HG03378 (cell line): ENCODE measurements around the gene PHF12.

Experiments used
- ATAC-seq: cut with Tn5 transposase; IDR thresholded peaks from one replicate; pipeline ENCODE4 v1.9.1; 2021; ENCODE audit warnings: mild to moderate bottlenecking, moderate library complexity; ENCODE audit not compliant: unreplicated experiment

The PHF12 gene

DNA sequence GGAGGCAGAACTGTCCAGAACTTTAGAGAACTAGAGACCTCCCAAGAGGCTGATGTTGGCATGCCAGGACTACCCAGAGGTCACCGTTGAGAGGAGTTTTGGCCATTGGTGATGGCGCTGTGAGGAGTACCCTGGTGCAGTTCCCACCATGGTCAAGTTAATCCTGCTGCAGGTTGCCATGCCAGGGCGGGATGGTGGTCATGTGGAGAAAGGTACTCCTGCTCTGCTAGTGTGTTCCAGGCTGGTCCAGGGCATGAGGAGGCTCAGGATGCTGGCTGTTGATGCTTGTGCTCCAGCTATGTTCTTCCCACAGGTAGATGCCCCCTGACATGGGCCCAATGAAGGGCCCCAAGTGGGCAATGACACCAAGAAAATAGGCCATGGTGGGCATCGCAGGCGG, 4.1 kb upstream of the PHF12 start:
- no peak for ATAC-seq

DNA sequence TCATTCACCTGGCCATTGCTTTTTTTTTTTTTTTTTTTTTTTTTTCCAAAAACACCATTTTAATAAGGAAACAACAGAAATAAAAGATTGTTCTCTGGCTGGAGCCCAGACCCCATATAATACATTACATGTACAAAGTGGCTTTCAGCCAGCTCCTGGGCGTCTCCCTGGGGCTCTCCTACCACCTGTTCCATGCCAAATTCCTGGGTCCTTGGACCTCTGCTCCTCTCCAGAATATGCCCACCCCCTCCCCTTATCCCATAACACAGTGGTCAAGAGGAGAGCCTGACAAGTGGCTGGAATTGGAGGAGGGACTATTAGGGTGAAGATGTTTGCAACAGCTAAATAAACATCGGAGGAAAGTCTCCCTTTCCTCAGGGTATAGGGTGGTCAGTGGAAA, 3.6 kb upstream of the PHF12 start:
- ATAC-seq: no peak

DNA sequence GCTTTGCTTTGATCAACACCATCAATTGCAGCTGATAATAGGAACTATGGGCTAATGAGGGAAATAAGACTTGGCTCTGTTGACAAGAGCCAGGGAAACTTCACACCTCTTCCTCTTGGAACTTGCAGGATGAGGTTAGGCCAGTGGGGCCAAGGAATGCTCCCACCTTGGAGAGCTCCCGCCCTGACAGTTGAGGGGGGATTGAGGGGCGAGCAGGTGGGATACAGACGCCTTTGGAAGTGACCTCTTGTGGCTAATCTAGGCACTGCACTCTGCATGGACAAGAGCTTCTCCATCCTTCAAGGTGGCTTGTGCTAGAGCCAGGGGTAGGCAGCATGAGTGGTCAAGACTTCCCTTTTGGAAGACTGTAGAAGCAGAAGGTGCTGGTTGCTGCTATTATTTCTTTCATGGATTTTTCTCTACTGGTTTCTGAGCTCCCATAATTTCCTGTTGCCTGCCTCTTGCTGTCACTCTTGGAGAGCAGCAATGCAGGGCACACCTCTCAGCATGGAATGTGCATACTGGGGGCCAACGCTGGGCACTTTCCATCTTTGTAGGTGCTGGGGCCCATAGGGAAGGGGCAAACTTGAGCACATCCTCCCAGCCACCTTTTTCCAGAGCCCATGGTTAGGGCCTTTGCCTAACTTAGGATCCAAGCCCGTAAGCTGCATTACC, 2.3 kb upstream of the PHF12 start:
- no peak for ATAC-seq

DNA sequence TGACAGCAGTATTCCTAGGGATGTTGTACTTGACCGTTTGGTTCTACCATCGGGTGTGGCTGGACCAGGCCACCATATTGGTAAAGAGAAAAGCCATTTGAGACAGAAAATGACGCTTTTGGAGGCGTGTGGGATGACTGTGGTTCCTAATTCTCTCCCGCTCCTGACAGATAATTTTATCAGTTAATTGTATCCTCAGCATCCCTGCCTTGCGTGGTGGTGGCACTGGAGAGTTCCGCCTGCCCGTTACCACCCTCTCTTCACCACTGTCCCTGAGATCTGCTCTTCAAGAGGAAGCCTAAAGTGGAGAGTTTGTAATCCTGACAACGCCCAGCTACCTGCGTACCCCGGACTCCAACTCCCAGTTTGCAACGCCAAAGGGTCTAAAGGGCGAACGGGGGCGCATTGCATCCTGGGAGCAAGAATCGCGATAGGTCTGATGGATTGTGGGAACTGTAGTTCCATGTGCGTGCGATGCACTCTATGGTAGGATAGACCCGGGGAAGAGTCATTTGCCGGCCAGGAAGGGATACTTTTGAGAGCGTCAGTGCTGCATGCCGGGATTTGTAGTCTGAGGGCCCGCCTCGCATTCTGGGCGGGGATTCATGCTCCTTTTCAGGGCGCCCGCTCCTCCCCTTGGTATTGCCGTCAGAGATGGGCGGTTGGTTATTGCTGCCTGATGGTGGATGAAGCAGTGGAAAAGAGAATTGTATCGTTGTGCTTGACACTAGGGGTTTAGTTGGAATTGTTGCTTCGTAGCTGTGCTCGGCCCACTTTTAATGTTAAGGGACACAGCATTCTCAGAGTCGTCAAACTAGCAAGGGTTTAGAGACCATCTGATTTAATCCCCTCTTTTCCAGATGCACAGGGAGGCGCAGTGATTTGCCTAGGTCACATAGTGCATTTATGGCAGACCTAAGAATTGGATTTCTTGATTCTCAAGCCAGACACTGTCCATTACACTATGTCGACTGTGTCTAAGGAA, 965 bp upstream of the PHF12 start:
- peak; percentile 68 for ATAC-seq

DNA sequence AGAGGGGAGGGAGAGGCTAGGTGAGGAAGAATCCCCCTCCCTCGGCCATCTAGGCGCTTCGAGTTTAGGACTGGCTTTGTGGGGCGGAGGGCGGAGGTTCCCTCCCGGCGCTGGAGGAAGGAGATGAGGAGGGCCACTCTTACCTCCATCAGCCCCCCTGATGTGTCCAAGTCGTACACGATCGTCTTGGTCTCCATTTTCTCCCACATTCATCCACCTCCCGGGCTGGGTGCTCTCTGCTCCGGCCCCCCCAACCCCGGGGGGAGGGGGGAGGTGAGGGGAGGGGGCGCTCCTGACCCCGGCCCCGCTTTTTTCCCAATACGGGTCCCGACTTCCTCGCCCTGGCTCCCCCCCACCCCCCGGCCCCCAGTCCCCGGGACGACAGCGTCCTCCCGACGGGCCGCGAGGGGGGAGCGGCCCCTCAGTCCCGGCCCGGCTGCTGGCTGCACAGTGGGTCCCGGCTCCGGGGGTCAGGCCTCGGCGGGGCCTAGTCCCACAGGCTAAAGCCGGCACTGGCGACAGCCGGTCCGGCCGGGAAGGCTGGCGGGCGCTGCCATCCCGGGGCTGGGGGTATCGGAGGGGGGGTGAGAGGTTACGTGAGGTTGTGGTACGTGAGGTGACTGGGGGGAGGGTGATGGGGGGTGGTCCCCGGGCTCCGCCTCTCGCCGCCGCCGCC, 428 bp downstream of the PHF12 start:
- no peak for ATAC-seq

DNA sequence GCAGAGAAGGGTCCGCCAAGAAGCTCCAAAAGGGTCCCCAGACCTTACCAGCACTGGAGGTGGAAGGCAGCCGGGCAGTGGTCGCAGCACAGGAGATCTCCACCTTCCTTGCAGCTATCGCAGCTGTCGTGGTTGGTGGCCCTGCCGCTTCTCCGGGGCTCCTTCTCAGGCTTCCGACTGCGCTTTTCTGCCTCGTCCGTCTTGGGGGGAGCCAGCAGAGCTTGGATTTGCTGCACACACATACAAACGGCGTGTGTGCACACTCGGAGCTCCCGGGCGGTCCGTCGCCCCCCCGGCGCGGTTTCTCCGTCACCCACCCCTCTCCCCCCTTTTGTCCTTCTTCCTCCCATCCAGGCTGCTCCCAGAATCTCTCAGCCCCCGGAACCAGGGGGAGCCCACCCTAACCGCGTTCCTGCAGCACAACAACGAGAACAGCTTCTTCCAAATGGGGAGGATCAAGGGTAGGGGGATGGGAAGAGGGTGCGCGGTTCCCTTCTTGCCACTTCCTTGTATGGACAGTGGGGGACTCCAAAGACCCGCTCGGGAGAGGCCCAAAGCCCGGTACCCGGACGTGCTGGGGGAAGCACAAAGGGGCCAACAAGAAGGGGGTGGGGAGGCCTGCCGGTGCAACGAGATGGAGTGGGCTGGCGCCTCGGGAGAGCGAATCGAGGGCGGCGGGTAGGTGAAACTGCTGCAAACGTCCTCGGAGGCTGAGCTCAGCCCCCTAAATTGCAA, 1.1 kb downstream of the PHF12 start:
- ATAC-seq: no peak

DNA sequence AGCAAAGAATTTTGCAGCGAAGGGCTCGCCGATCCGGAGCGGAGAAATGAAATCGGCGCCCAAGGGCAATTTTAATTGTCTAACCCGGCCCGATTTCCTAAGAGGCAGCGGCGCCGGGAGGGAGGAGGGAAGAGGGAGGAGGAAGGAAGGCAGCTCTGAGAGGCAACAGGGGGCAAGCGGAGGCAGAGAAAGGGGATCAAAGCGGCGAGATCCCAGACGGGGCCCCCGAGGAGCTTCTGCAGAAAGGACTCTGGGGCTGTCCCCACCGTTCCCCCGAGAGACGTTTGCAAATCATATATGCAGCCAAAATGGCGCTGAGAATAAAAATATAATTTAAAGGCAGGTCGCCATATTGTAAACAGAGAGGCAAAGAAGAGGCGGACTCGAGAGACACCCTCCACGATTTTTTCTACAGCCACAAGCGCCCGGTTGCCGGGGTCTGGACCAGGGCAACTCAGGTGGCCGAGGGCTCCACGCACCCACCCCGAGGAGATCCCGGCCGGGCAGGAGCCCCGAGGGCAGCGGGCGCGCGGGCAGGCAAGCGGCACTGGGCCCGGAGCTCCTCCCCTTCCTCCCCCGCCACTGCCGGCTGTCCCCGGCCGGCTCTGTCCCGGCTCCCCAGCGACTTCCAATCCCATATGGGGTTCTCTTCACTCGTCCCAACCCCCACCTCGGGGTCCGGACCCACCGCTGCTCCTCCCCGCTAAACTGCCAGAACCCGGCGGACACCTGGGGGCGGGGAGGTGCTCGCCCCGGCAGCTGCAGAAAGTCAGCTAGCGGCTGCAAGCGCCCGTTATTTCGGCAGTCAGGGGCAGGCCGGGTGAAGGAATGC, 1.9 kb downstream of the PHF12 start:
- no peak for ATAC-seq

DNA sequence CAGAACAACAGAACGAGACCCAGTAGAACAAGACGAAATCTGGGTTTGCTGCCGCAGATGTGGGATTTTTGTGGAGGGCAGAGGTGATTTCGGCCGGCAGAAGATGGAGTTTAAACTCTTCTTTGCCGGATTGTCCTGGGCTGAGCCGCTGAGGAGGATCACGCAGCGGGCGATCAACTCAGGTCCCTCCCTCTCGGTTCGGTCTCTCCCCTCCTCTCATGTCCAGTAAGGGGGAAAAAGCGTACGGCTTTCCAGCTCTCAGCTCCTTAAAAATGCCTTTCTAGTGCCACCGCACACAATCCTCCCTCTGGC, 2.5 kb downstream of the PHF12 start:
- no peak for ATAC-seq

DNA sequence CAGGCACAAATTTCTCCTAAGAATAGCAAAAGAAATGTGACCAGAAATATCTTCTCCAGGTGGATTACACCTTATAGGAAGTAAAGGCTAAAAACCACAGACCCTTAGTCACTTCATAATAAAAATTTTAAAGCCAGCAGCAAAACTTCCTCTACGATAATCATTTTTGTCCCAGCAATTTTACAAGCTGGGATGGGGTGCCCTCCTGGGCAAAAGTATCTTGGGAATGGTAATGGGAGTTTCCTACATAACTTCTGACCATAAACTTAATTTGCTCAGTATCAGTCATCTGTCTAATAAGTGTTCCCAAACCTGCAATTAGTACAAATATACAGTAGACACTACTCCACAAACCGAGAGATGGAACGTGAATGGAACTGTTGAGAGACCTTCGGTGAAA, 3.0 kb downstream of the PHF12 start:
- ATAC-seq: no peak

DNA sequence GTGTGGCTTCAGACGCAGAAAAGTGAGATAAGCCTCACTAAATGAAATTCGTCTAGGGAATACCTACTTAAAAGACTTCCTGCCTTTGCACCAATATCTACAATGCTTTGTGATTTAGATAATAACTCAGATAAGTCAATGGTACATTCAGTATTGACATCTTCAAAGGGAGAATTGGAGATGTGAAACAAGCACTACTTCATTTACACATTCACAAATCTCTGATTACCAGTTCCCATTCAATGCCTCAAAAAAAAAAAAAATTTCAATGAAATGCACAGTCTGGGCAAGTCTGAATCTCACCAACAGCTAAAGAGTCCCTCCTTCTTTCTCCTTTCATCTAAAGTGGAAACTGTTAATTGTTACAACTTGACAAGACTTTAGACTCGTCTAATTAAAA, 3.7 kb downstream of the PHF12 start:
- no peak for ATAC-seq

DNA sequence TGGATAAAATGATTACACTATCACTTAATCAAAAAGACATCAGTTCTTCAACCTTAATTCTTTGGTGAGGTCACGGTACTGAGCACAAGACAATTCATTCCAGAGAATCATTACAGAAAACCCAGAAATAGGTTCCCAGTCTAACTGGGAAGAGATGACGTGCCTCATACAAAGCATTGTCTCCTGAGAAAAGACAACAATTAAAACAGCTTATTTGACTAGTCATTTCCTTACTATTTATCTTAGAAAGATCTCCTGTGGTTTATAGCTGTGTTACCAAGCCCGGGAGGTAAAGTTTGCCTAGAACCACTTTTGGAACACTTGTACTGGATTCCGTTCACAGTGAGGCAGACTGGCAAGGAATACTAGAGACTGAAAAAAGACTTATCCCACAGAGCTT, 5.1 kb downstream of the PHF12 start:
- ATAC-seq: no peak

DNA sequence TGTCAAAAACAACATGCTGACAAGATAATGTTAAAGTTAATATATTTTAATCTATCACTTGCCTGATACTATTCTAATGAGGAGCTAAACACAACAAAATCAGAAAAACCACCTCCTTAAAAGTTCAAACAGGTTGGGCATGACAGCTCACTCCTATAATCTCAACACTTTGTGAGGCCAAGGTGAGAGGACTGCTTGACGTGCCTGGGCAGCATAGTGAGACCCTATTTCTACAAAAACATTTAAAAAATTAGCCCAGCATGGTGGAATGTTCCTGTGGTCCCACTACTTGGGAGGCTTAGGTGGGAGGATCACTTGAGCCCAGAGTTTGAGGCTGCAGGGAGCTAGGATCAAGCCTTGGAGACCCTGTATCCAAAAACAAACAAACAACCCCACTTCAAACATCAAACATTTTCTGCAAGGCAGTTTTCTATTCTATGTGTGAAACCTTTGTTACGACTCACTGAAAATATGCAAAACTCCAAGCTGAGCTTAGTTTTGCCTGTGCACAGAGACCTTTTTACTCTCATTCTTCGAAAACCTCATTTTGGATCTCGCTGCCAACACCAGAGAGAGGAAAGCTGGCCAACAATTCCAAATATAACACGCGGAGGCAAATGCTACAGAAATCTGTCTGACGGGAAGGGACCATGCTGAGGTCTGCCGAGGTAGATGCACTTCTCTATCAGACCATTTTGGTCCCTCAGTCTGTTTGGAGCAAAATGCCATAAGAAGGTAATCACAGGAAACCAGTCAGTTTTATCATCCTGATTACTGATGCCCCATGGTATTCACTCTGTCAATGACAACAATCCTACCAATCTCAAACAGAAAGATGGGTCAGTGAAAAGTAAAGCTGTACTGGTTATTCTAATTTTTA, 6.2 kb downstream of the PHF12 start:
- ATAC-seq: no peak

DNA sequence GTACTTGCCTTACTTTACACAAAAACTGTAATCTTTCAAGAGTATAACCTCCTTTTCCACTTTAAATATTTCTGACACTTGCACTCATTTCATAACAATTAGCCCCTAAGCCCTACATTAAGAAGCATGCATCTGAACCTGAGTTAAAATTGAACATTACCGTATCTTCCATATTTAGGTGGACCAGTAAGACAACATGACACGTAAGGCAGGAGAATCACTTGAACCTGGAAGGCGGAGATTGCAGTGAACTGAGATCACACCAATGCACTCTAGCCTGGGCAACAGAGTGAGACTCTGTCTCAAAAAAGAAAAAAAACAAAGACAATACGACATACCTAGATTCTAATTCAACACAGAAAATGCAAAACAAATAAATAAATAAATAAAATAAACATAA, 7.0 kb downstream of the PHF12 start:
- ATAC-seq: no peak

DNA sequence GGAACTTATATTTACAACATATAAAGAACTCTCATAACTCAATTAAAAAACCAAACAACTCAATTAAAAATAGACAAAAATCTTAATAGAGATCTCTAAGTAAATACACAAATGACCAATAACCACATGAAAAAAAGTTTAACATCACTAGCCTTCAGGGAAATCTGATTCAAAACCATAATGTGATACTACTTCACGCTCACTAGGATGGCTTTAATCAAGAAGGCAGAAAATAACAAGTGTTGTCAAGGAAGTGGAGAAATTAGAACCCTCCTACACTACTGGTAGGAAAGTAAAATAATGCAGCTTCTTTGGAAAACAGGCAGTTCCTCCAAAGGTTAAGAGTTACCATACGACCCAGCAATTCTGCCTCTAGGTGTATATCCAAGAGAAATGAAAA, 8.4 kb downstream of the PHF12 start:
- ATAC-seq: no peak

DNA sequence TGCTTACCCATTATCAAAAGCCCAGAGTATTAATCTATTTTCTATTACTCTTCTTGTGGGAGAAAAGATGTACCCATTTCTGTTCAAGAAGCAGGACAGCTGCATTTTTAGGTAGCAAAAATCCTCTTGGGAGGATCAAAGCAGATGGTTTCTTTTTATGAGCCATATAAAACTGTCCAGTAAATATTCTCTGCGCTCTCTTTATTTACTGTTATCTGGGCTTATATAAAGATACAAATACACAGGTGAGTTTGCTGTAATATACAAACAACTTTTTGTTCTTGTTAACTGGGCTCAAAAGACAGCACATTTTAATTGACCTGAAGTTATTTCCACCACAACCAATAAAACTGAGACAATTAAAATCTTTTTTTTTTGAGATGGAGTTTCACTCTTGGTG, 10.1 kb downstream of the PHF12 start:
- ATAC-seq: no peak

DNA sequence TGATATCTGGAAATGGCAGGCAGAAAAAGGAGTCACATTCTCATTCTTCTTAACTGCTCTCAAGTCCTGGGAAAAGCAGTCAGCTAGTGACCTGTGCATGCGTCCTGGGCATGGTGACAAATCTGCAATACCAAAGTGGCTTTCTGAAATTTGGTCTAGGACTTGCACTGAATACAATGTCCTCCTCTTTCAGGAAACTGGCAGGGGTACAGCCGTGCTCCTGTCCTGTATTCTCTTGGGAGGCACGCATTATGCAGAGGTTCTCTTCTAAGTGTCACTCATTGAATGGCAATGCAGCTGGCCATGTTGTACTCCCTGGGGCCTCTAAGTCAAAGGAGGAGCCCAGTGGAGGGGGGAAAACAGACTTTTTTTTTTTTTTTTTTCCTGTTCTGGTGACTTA, 10.6 kb downstream of the PHF12 start:
- ATAC-seq: no peak

DNA sequence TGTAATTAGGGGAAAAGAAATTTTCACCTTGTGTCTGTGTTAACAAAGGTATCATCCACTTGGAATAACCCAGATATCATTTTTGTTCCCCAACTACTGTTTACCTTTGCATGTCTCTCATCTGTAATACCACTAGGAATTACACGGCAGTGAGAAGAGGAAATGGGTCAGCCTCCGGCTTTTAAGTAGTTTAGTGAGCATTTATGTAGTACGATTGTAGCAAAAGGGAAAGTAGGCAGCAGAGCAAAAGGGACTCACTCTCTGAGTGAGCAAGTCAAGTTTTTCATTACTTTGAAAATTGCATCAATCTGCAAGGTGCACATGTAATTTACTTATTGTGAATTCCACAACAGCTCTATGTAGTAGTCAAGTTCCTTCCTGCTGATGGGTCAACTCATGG, 11.2 kb downstream of the PHF12 start:
- no peak for ATAC-seq

DNA sequence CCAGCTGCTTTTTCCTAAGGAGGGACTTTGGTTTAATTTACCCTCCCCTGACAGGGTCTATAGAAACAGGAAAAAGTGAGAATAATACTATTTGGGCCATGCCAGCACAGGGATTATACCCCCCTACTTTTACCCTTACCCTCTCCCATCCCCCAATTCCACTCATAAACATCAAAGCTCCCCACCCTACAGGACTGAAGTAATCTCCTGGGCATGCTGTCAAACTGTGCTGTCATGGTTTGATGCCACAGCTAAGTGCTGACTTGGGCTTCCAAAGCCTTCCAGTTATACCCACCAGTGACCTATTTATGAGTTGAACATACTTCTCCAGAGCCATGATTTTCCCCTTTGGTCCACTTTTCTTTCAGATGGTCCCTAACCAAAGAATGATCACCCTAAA, 12.8 kb downstream of the PHF12 start:
- no peak for ATAC-seq

DNA sequence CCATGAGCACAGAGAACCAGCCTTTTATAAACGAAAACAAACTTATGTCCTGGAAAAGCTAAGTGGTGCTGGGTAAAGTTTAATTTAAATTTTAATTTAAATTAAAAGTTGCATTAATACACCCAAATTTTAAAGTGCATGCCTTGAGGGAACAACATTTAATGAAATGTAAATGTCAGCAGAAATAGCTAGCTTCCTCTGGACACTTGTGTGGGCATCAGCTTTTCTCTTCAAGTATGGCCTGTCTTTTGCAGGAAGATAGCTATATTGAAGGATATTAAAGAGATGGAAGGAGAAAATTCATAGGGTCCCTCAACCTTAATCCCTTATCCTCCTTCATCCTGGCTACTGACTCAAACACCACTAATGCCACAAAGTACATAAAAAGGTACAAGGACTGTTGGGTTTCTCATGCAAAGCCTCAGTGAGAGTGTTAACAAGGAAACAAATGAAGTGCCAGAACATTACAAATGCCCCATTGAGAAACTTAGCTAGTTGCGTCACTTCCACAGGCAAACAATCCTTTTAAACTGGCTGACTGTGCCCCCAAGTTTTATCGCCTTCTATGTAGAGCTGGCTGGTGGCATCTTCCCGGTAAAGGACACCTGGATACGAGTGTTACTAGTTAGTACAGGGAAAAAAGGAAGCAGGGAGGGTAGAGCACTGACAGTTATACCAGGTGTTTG, 14.1 kb downstream of the PHF12 start:
- no peak for ATAC-seq
